NCI-H2196 (cell line): ENCODE results near the gene KCNN1.
"Not testable (repeated sequence)": the region's sequence is repeated elsewhere in the genome, so short reads cannot be mapped to it uniquely, and the experiment has no call there.

ENCODE experiments used
- DNase-seq: peaks from one replicate; lab custom pipeline; 2025; ENCODE audit not compliant: unreplicated experiment; lab: John Stamatoyannopoulos, UW

Gene KCNN1

GRCh38 chr19:17999684-18000479, 33.0 kb downstream of the KCNN1 start:
- DNase-seq, result no peak

GRCh38 chr19:18000480-18000914, 33.6 kb downstream of the KCNN1 start:
- no peak for DNase-seq

GRCh38 chr19:18000915-18001776, 34.2 kb downstream of the KCNN1 start:
- DNase-seq, result peak; percentile 91

GRCh38 chr19:18001777-18002345, 35.0 kb downstream of the KCNN1 start:
- no peak for DNase-seq

- DNase-seq, result no peak
These were observed 35.5 kb downstream of the KCNN1 start for GRCh38 chr19:18002347-18002850.

- DNase-seq, result not testable (repeated sequence)
These were observed 38.8 kb downstream of the KCNN1 start for GRCh38 chr19:18005750-18006149.

- peak; percentile 86 for DNase-seq
These were observed 40.4 kb downstream of the KCNN1 start for GRCh38 chr19:18007044-18007916.

GRCh38 chr19:18007917-18008673, 41.2 kb downstream of the KCNN1 start, which contains the start of gene ARRDC2:
Gene ARRDC2 (plus strand): TSS chr19:18008170. CDS start chr19:18008311, 141 bp downstream.
- DNase-seq, result no peak

GRCh38 chr19:18008814-18009213, 41.9 kb downstream of the KCNN1 start:
- DNase-seq, result no peak

- DNase-seq, result no peak
These were observed 42.6 kb downstream of the KCNN1 start for GRCh38 chr19:18009412-18010066.

- no peak for DNase-seq
These were observed 43.2 kb downstream of the KCNN1 start for GRCh38 chr19:18010149-18010548.

GRCh38 chr19:18013210-18014111, 46.6 kb downstream of the KCNN1 start:
- no peak for DNase-seq

- no peak for DNase-seq
These were observed 47.3 kb downstream of the KCNN1 start for GRCh38 chr19:18014197-18014596.

GRCh38 chr19:18016209-18016910, 49.5 kb downstream of the KCNN1 start:
- no peak for DNase-seq

GRCh38 chr19:18017275-18018083, 50.6 kb downstream of the KCNN1 start:
- DNase-seq, result no peak

GRCh38 chr19:18020212-18021085, 53.5 kb downstream of the KCNN1 start:
- DNase-seq, result no peak
